Right atrium auricular region (tissue), 2 donors: Measurements from ENCODE around the gene LIN54. TPM values are rescaled to one million over a fixed set of nuclear protein-coding genes. Genes with fewer than 3 reads are reported as not detected.
A peak's percentile ranks its signal among the peaks of the same experiment; 100 is the strongest.

ENCODE experiments used
- DNase-seq: peaks from one replicate; pipeline ENCODE4 v3.0.0-alpha.2; 2019; ENCODE audit warnings: low spot score
- H3K27ac ChIP-seq, 2 donors: fragments of 200-600 bp; sonication (generic); 1 replicate in 1 of 2; 2 replicates in 1 of 2; pipeline ENCODE4 v1.5.1; 2016 to 2019
- H3K27me3 ChIP-seq, 2 donors: fragments of 200-600 bp; sonication (generic); one replicate each; pipeline versions ENCODE4 v1.5.1 to v1.6.0; 2017 to 2019
- H3K36me3 ChIP-seq: fragments of 200-600 bp; sonication (generic); one replicate; pipeline ENCODE4 v1.5.1; 2016
- H3K4me1 ChIP-seq, 2 donors: fragments of 200-600 bp; sonication (generic); one replicate each; pipeline versions ENCODE4 v1.5.1 to v1.6.0; 2017 to 2019
- H3K4me3 ChIP-seq, 2 donors: fragments of 200-600 bp; sonication (generic); 1 replicate in 1 of 2; 2 replicates in 1 of 2; pipeline ENCODE4 v1.5.1; 2017 to 2019; ENCODE audit warnings: mild to moderate bottlenecking in 1 of 2, moderate library complexity in 1 of 2
- H3K9me3 ChIP-seq, 2 donors: fragments of 200-600 bp; sonication (generic); one replicate each; pipeline ENCODE4 v1.5.1; 2019
- CTCF ChIP-seq, 2 donors: fragments of 200-600 bp; sonication (generic); IDR thresholded peaks; one replicate each; pipeline ENCODE4 v1.5.1; 2019; ENCODE audit warnings: antibody characterized with exemption in 2 of 2
- total RNA-seq, 2 donors: library from RNA; depleted of rRNA; stranded (reverse); fragments of >200 nt; gene quantifications; one replicate each; pipeline ENCODE4 v1.1.0, GENCODE V29; 2016

LIN54 gene
- total RNA-seq, 2 donors from 2014 or later = 4.8 to 6.2 TPM

DNA sequence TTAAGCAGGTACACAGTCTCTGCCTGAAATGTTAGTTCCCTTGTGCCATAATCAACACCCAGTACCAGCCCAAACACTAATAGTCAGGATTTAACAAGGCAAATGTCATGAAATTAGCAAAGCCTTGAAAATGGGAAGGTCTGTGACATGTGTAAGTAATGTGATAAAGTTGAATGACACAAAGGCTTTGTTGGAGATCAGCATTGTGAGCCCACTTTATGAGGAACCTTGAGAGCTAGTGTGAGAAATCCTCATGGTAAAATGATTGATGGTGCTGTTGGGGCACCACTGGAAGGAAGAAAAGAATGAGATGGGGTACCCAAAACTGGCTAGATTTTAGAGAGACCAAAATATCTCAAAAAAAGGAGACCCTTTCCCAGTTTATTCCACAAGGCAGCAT, 3.3 kb upstream of the LIN54 start:
- no peak for DNase-seq
- Histone ChIP-seq H3K36me3 (no peaks in the 10 kb centered on the region), H3K27ac (peak overlapping the region; percentile 93), H3K4me1 (peaks cover 0 to 27% of the 10 kb centered on the region in 2 donors), H3K27me3 (no peaks in the 10 kb centered on the region), H3K4me3 (peak overlapping the region in 1 of 2 donors; percentile 90), H3K9me3 (no peaks in the 10 kb centered on the region)
- TF ChIP-seq CTCF (IDR thresholded peaks at IDR 0.05) = no peak

- H3K9me3 ChIP-seq = no peaks in the 10 kb centered on the region
- peak overlapping the region; percentile 93 for H3K27ac ChIP-seq
- no peaks in the 10 kb centered on the region for H3K36me3 ChIP-seq
- H3K4me3 ChIP-seq = peak overlapping the region; percentile 48 to 90
- peaks cover 0 to 29% of the 10 kb centered on the region in 2 donors for H3K4me1 ChIP-seq
- no peaks in the 10 kb centered on the region for H3K27me3 ChIP-seq
- no peak for TF ChIP-seq CTCF (IDR thresholded peaks at IDR 0.05)
- no peak for DNase-seq
These were observed 2.8 kb upstream of the LIN54 start for GRCh38 chr4:83013420-83013867.

DNA sequence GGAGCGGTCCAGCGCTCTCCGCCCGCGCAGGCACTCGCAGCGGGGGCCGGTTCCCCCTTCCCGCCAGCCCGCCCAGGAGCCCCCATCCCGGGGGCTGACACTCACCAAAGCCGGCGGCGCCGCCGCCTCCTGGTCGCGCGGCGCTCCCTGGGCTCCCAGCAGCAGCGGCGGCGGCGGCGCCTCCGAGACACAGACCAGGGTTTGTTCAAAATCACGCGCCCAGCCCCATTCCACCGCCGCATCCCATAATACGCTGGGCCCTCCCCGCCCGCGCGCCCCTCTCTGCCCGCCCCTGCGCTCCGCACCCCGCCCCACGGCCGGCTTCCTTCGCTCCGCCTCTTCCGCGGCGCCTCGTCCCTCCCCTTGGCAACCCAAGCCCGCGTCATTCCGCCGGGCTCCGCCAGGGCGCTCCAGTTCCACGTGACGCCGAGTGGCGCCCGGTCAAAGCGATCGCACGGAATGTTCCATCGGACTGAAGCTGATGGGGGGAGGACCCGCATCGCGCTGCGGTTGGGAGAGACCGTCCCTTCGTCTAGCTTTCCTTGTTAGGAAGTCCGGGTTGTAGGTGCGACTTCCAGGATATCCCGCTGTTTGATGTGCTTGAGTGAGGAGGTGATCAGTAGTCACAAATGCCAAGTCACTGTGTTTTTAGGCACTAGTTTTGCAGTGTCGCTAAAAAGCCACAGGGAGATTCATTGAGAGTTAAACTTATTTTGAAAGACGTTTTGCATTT, 2.2 kb upstream of the LIN54 start:
- peak; percentile 97 for DNase-seq
- peak overlapping the region; percentile 93 for H3K27ac ChIP-seq
- H3K4me3 ChIP-seq = peak overlapping the region; percentile 55 to 90
- no peaks in the 10 kb centered on the region for H3K9me3 ChIP-seq
- H3K4me1 ChIP-seq = peaks cover 0 to 29% of the 10 kb centered on the region in 2 donors
- TF ChIP-seq CTCF (IDR thresholded peaks at IDR 0.05) = peak; percentile 17 to 50
- no peaks in the 10 kb centered on the region for H3K27me3 ChIP-seq
- no peaks in the 10 kb centered on the region for H3K36me3 ChIP-seq

GRCh38 chr4:83012200-83012686, 1.6 kb upstream of the LIN54 start:
- DNase-seq = peak; percentile 60
- Histone ChIP-seq H3K27ac (peak overlapping the region; percentile 93), H3K36me3 (no peaks in the 10 kb centered on the region), H3K9me3 (no peaks in the 10 kb centered on the region), H3K27me3 (no peaks in the 10 kb centered on the region), H3K4me3 (peak overlapping the region; percentile 55 to 90), H3K4me1 (peaks cover 0 to 29% of the 10 kb centered on the region in 2 donors)
- no peak for TF ChIP-seq CTCF (IDR thresholded peaks at IDR 0.05)

- no peaks in the 10 kb centered on the region for H3K27me3 ChIP-seq
- no peaks in the 10 kb centered on the region for H3K9me3 ChIP-seq
- H3K4me3 ChIP-seq = peak overlapping the region; percentile 55 to 90
- DNase-seq = no peak
- TF ChIP-seq CTCF (IDR thresholded peaks at IDR 0.05) = no peak
- H3K36me3 ChIP-seq = no peaks in the 10 kb centered on the region
- H3K4me1 ChIP-seq = peaks cover 0 to 29% of the 10 kb centered on the region in 2 donors
- H3K27ac ChIP-seq = peak overlapping the region; percentile 93
These were observed 1.1 kb upstream of the LIN54 start for GRCh38 chr4:83011689-83012199.
